Stimulated activated CD8-positive, alpha-beta memory T cell treated with anti-CD3 and anti-CD28 coated beads, Interleukin-4, amount 100 ng/mL, for 4 hours (primary cell): ENCODE results near the gene NALCN.

Source experiments
- DNase-seq, 2 donors: peaks; one replicate each; pipeline ENCODE4 v3.0.0-alpha.2; 2020; ENCODE audit warnings: low read depth in 2 of 2, low spot score in 1 of 2

NALCN gene

GRCh38 chr13:101049166-101049850, 367.0 kb downstream of the NALCN start:
- no peak for DNase-seq

- DNase-seq = no peak
These were observed 379.8 kb downstream of the NALCN start for GRCh38 chr13:101036546-101036945.

DNA sequence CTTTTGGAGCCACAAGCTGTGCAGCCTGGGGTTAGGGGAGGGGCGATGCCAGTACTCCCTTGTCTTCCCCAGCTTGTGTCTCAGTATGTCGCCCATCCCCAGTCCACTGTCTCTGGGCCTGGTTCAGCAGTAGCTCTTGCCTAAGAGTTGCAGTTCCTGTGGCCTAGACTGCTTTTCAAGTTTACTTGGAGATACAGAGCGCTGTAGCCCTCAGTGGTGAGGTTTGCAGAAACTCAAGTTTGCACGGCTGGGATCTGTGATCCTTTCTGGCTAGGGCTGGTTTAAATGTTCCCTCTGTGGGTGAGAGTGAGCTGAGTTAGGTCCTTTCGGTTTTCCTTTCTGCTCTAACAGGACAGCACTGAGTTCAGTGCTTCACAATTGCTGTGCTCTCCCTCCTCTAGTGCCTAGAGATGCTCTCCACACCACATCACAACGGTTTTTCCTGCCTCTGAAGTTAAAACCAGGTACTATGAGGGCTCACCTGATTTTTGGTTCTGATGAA, 381.1 kb downstream of the NALCN start:
- DNase-seq = no peak

- DNase-seq = no peak
These were observed 389.4 kb downstream of the NALCN start for GRCh38 chr13:101026736-101027398.

GRCh38 chr13:101026328-101026727, 390.0 kb downstream of the NALCN start:
- DNase-seq = no peak

DNA sequence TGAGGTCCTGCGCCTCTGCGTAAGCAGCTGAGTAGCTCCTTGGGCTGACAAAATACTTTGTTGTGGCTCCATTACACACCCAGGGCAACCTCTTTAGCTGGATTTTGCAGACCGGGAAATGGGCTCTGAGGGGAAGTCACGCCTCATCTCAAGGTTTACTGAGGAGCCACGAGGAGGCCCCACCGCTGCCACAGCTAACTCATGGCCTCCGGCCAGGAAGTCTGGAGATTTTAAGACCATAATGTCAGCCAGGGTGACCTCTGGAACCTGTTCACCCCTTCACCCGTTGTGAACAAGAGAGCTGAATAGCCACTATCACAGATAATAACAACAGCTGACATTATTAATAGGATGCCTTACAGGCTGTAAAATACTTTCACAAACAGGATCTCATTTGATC, 390.4 kb downstream of the NALCN start:
- DNase-seq = no peak

DNA sequence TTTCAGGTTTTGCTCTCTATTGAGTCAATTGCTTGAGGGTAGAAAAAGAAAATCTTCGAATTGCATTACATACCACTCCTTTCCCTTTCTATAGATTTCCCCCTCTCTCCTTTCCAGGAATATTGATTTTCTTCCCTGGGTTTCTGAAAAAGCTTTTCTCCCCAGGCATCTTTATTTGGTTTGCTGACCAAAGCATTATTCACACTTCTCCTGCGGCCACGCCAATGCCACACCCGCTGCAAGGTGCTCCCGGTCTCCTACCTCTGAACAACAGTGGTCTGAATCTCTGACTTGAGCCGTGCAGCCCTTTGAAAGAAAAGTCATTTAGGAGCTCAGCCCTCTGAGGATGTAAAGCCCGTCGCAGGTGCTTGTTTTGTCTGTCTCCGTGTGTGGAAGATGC, 390.8 kb downstream of the NALCN start:
- DNase-seq = no peak

- DNase-seq = no peak
These were observed 397.2 kb downstream of the NALCN start for GRCh38 chr13:101019126-101019525.

DNA sequence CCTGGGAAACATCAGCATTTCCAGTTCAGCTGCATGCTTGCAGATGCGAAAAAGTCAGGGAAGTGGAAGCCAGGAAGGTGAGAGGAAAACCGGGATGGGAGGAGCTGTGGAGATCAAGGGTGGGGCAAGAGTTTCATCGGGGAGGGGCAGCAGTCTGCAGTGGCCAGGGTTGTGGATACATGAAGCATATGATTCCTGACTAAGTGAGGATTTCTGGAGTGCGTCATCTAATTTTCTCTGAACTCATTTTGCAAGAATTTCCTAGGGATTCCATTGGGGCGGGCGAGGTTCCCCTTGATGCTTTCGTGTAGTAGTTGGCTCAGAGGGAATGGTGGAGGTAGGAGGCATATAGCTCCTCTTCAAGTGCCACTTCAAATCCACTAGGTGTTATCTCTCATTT, 397.6 kb downstream of the NALCN start:
- DNase-seq = no peak

DNA sequence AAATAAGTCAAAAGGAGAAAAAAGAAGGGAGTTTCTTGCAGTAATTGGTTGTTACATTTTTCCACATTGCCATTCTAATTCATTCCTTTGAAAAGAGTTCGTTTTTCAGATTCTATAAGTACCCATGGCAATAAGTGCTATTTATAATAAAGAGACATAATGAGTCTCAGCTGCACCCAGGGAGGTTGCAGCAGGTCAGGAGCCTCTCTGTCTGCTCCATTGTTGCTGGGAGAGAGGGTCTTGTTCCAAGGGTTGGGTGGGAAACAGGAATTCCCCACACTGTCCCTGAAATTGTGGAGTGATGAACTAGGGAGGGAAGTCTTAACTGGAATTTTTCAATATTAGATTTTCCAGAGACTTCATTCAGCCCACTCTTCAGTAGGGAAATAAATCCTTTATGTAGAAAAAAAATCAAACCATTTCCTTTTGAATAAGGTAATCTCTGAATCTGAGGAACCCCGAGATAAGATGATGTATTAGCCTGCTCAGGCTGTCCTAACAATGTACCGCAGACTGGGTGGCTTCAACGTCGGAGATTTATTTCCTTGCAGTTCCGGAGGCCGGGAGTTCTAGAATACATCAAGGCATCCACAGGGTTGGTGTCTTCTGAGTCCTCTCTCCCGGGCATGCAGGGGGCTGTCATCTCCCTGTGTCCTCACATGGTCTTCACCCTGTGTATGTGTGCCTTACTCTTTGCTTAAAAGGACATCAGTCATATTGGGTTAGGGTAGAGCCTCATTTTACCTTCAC, 399.0 kb downstream of the NALCN start:
- no peak for DNase-seq

DNA sequence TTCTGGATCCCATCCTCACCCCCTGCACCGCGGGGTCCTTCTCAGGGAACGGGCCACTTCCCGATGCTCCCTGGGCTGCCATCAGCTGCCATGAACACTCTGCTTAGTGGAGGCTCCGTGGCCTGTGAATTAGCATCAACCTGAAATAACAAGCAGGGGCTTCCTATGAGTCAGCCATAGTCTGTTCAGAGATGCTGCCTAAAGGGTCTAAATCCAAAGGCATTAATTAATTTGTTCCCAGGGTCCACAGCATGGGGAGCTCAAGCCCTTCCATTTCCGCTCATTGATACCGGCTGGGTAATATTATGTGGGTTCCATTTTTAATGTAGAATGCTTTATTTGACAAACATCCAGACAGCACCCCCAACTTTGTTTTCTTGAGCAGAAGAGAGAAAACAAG, 399.8 kb downstream of the NALCN start:
- DNase-seq = no peak

GRCh38 chr13:101013245-101013644, 403.1 kb downstream of the NALCN start:
- no peak for DNase-seq

DNA sequence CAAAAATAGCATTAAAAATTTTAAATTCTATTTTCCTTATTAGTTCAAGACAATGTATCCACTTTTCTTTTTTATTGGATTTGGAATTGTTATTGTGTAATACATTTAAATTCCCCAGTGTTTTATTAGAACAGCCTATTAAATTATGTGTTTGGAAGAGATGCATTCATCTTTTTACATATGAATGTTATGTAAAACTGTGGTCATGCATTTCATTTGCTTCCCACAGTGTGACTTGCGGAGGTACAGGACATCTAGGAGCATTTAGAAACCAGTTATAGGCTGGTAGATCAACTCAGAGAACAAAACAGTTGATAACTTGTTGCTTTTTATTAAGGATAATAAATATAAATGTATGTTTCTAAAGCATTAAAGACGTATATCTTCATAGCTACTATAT, 406.2 kb downstream of the NALCN start:
- DNase-seq = no peak

GRCh38 chr13:101007245-101007644, 409.1 kb downstream of the NALCN start:
- DNase-seq = no peak
